IgD-negative memory B cell (primary cell): ENCODE data around the gene LHCGR. TPM values are rescaled to one million over a fixed set of nuclear protein-coding genes. Genes with fewer than 3 reads are reported as not detected.

Experiments
- H3K27ac Mint-ChIP-seq, 3 donors: one replicate each; pipeline ENCODE4 v1.8.0; 2020 to 2022; ENCODE audit warnings: mild to moderate bottlenecking in 3 of 3, mixed read lengths in 3 of 3, moderate library complexity in 1 of 3
- H3K27me3 Mint-ChIP-seq: one replicate; pipeline ENCODE4 v1.8.0; 2021; ENCODE audit warnings: mixed read lengths
- H3K36me3 Mint-ChIP-seq: one replicate; pipeline ENCODE4 v1.8.0; 2020; ENCODE audit warnings: mild to moderate bottlenecking, mixed read lengths
- H3K4me1 Mint-ChIP-seq, 3 donors: one replicate each; pipeline ENCODE4 v1.8.0; 2020 to 2022; ENCODE audit warnings: mixed read lengths in 3 of 3, mild to moderate bottlenecking in 1 of 3
- H3K4me3 Mint-ChIP-seq, 4 donors: one replicate each; pipeline ENCODE4 v1.8.0; 2020 to 2022; ENCODE audit warnings: mild to moderate bottlenecking in 4 of 4, mixed read lengths in 4 of 4, moderate library complexity in 3 of 4
- H3K9me3 Mint-ChIP-seq, 3 donors: one replicate each; pipeline ENCODE4 v1.8.0; 2020 to 2021; ENCODE audit warnings: mixed read lengths in 3 of 3, mild to moderate bottlenecking in 1 of 3
- polyA plus RNA-seq: library from polyadenylated mRNA; unstranded; fragments of 300-500 nt; fragmentation: Illumina TruSeq; gene quantifications from one replicate; pipeline ENCODE4 v1.2.3, GENCODE V29; 2021

Gene LHCGR
- polyA plus RNA-seq, 1 donor from 2014 or later: not detected

- Mint-ChIP-seq H3K9me3 (no peaks in the 10 kb centered on the region), H3K4me3 (no peak overlapping the region), H3K36me3 (no peaks in the 10 kb centered on the region), H3K27me3 (peaks cover 4% of the 10 kb centered on the region), H3K4me1 (peaks cover 0 to 2% (median 0%) of the 10 kb centered on the region in 3 donors), H3K27ac (no peak overlapping the region)
These were observed 29.6 kb downstream of the LHCGR start for GRCh38 chr2:48725696-48726494.

GRCh38 chr2:48724278-48724677 is 31.2 kb downstream of the LHCGR start:
- H3K9me3 Mint-ChIP-seq: peaks cover 0 to 3% (median 0%) of the 10 kb centered on the region in 3 donors
- H3K4me1 Mint-ChIP-seq: peaks cover 0 to 2% (median 0%) of the 10 kb centered on the region in 3 donors
- H3K27ac Mint-ChIP-seq: no peak overlapping the region
- no peaks in the 10 kb centered on the region for H3K36me3 Mint-ChIP-seq
- H3K4me3 Mint-ChIP-seq: no peak overlapping the region
- peaks cover 10% of the 10 kb centered on the region for H3K27me3 Mint-ChIP-seq

GRCh38 chr2:48723129-48723528 is 32.4 kb downstream of the LHCGR start:
- peaks cover 10% of the 10 kb centered on the region for H3K27me3 Mint-ChIP-seq
- H3K9me3 Mint-ChIP-seq: peaks cover 0 to 3% (median 0%) of the 10 kb centered on the region in 3 donors
- peaks cover 0 to 2% (median 0%) of the 10 kb centered on the region in 3 donors for H3K4me1 Mint-ChIP-seq
- H3K4me3 Mint-ChIP-seq: no peak overlapping the region
- H3K27ac Mint-ChIP-seq: no peak overlapping the region
- no peaks in the 10 kb centered on the region for H3K36me3 Mint-ChIP-seq

GRCh38 chr2:48722391-48722790 is 33.1 kb downstream of the LHCGR start:
- H3K4me3 Mint-ChIP-seq: no peak overlapping the region
- peaks cover 0 to 2% (median 0%) of the 10 kb centered on the region in 3 donors for H3K4me1 Mint-ChIP-seq
- H3K27ac Mint-ChIP-seq: no peak overlapping the region
- peaks cover 10% of the 10 kb centered on the region for H3K27me3 Mint-ChIP-seq
- H3K36me3 Mint-ChIP-seq: no peaks in the 10 kb centered on the region
- H3K9me3 Mint-ChIP-seq: peaks cover 0 to 3% (median 0%) of the 10 kb centered on the region in 3 donors

DNA sequence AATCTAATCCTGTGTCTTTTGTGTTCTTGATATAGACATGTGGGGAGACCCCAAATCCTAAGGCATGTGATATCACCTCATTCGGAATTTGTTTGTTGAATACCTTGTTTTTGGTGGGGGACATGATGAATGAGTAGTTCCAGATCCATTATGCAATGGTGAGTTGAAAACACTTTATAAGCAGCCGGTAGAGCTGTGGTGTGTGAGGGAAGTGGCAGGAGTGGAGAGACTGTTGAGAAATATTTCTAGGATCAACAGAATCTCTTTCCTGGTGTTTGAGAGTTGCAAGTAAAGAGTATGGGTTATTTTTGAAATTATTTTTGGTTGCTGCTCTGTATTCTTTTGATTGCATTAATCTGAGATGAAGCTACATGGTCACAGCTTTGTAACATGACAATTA is 34.4 kb downstream of the LHCGR start:
- Mint-ChIP-seq H3K27ac (no peak overlapping the region), H3K27me3 (peaks cover 10% of the 10 kb centered on the region), H3K9me3 (peaks cover 0 to 3% (median 0%) of the 10 kb centered on the region in 3 donors), H3K36me3 (no peaks in the 10 kb centered on the region), H3K4me1 (peaks cover 0 to 2% (median 0%) of the 10 kb centered on the region in 3 donors), H3K4me3 (no peak overlapping the region)

- H3K4me1 Mint-ChIP-seq: peaks cover 0 to 2% (median 0%) of the 10 kb centered on the region in 3 donors
- H3K9me3 Mint-ChIP-seq: peaks cover 0 to 3% (median 0%) of the 10 kb centered on the region in 3 donors
- no peak overlapping the region for H3K27ac Mint-ChIP-seq
- H3K4me3 Mint-ChIP-seq: no peak overlapping the region
- peaks cover 10% of the 10 kb centered on the region for H3K27me3 Mint-ChIP-seq
- no peaks in the 10 kb centered on the region for H3K36me3 Mint-ChIP-seq
These were observed 35.9 kb downstream of the LHCGR start for GRCh38 chr2:48719480-48720177.

GRCh38 chr2:48717846-48718245 is 37.7 kb downstream of the LHCGR start:
- no peaks in the 10 kb centered on the region for H3K36me3 Mint-ChIP-seq
- H3K27me3 Mint-ChIP-seq: peaks cover 10% of the 10 kb centered on the region
- no peak overlapping the region for H3K27ac Mint-ChIP-seq
- H3K9me3 Mint-ChIP-seq: peaks cover 0 to 3% (median 0%) of the 10 kb centered on the region in 3 donors
- no peak overlapping the region for H3K4me3 Mint-ChIP-seq
- H3K4me1 Mint-ChIP-seq: peaks cover 0 to 2% (median 0%) of the 10 kb centered on the region in 3 donors

DNA sequence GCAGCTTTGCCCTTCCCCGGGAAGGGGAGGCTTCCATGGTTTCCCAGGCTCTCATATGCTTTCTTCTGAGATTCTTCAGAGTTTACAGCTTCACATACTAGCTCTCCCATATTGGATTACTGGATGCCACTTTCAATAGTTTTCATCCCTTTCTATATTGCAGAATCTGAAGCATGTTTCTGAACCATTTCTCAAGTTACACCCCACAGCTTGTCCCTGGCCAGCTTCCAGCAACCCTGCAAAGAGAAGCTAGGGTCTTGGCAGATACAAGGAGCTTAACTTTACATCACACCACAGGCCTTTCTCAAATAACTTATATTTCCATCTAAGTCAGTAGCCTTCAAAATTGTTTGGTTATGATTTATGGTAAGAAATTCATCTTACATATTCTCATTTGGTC is 39.6 kb downstream of the LHCGR start:
- no peak overlapping the region for H3K4me3 Mint-ChIP-seq
- no peak overlapping the region for H3K27ac Mint-ChIP-seq
- peaks cover 0 to 3% (median 0%) of the 10 kb centered on the region in 3 donors for H3K9me3 Mint-ChIP-seq
- peaks cover 6% of the 10 kb centered on the region for H3K27me3 Mint-ChIP-seq
- H3K36me3 Mint-ChIP-seq: no peaks in the 10 kb centered on the region
- no peaks in the 10 kb centered on the region for H3K4me1 Mint-ChIP-seq

GRCh38 chr2:48715042-48715899 is 40.3 kb downstream of the LHCGR start:
- no peaks in the 10 kb centered on the region for H3K9me3 Mint-ChIP-seq
- H3K36me3 Mint-ChIP-seq: no peaks in the 10 kb centered on the region
- H3K27ac Mint-ChIP-seq: no peak overlapping the region
- peaks cover 6% of the 10 kb centered on the region for H3K27me3 Mint-ChIP-seq
- H3K4me1 Mint-ChIP-seq: no peaks in the 10 kb centered on the region
- H3K4me3 Mint-ChIP-seq: no peak overlapping the region

- no peaks in the 10 kb centered on the region for H3K9me3 Mint-ChIP-seq
- no peak overlapping the region for H3K27ac Mint-ChIP-seq
These were observed 41.3 kb downstream of the LHCGR start for GRCh38 chr2:48714245-48714644.

DNA sequence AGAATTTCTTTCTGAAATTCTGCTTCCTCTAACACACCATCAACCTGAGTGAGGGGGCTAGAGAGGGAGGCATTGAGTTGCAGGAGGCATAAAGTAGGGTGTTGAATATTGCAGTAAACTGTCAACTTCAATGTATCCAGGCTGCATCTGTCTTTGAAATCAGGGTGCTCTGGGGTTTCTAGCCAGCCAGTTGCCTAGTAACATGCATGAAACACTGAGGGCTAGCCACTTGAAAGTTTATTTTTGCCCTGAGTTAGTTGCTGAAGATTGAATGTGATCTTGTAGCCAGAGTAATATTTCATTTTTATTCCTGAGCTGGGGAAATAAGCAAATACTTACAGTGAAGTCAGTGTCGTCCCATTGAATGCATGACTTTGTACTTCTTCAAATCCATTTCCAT is 41.9 kb downstream of the LHCGR start:
- Mint-ChIP-seq H3K9me3 (no peaks in the 10 kb centered on the region), H3K4me1 (no peaks in the 10 kb centered on the region), H3K27me3 (no peaks in the 10 kb centered on the region), H3K4me3 (no peak overlapping the region), H3K27ac (no peak overlapping the region), H3K36me3 (no peaks in the 10 kb centered on the region)

More at GRCh38 chr2:48714245-48714644, 41.3 kb downstream of the LHCGR start:
- no peak overlapping the region for H3K4me3 Mint-ChIP-seq
- no peaks in the 10 kb centered on the region for H3K36me3 Mint-ChIP-seq
- no peaks in the 10 kb centered on the region for H3K27me3 Mint-ChIP-seq
- no peaks in the 10 kb centered on the region for H3K4me1 Mint-ChIP-seq

DNA sequence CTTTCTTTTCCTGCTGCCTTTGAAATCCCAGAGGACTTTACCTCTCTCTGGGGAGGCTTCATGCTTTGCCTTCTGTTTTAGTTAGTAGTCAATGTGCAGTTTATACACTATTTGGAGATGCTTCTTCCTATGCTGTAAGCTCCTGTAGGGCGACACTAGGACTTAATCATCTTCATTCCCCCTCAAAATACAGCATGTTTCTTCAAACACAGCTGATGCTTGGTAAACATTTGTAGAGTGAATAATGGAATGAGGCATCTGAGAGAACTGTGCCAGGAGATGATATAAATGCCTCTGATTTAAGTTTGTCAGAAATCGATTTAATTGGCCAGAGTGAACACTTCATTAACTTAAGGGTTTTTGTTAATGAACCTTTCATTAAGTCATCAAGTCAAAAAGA is 43.4 kb downstream of the LHCGR start:
- H3K36me3 Mint-ChIP-seq: no peaks in the 10 kb centered on the region
- no peaks in the 10 kb centered on the region for H3K27me3 Mint-ChIP-seq
- H3K4me1 Mint-ChIP-seq: no peaks in the 10 kb centered on the region
- no peak overlapping the region for H3K27ac Mint-ChIP-seq
- no peaks in the 10 kb centered on the region for H3K9me3 Mint-ChIP-seq
- no peak overlapping the region for H3K4me3 Mint-ChIP-seq

GRCh38 chr2:48711343-48711742 is 44.2 kb downstream of the LHCGR start:
- Mint-ChIP-seq H3K4me3 (no peak overlapping the region), H3K9me3 (no peaks in the 10 kb centered on the region), H3K36me3 (no peaks in the 10 kb centered on the region), H3K4me1 (no peaks in the 10 kb centered on the region), H3K27ac (no peak overlapping the region), H3K27me3 (no peaks in the 10 kb centered on the region)

- Mint-ChIP-seq H3K4me3 (no peak overlapping the region), H3K9me3 (no peaks in the 10 kb centered on the region), H3K36me3 (no peaks in the 10 kb centered on the region), H3K27me3 (no peaks in the 10 kb centered on the region), H3K27ac (no peak overlapping the region), H3K4me1 (no peaks in the 10 kb centered on the region)
These were observed 46.2 kb downstream of the LHCGR start for GRCh38 chr2:48709096-48710034.
